Measurements from ENCODE around the gene KLK10.

The KLK10 gene

DNA sequence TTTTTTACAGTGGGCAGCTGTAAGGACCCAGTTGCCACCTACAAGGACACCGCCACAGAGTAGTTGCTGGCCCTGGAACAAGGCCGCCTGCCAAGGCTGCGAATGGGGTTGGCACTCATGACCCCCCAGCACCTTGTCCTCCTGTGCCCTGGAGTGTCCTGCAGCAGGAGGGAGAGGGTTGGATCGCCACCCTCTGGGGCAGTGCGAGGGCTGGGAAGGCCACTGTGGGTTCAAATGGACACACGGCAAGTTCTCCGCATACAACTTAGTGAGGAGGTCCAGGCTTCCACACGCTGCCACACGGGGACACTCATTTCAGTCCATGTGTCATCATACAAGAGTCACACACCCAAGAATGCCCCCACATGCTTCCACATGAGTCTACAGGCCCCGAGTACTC is 19.1 kb downstream of the KLK10 start:
- TF ChIP-seq, protein P1, sequence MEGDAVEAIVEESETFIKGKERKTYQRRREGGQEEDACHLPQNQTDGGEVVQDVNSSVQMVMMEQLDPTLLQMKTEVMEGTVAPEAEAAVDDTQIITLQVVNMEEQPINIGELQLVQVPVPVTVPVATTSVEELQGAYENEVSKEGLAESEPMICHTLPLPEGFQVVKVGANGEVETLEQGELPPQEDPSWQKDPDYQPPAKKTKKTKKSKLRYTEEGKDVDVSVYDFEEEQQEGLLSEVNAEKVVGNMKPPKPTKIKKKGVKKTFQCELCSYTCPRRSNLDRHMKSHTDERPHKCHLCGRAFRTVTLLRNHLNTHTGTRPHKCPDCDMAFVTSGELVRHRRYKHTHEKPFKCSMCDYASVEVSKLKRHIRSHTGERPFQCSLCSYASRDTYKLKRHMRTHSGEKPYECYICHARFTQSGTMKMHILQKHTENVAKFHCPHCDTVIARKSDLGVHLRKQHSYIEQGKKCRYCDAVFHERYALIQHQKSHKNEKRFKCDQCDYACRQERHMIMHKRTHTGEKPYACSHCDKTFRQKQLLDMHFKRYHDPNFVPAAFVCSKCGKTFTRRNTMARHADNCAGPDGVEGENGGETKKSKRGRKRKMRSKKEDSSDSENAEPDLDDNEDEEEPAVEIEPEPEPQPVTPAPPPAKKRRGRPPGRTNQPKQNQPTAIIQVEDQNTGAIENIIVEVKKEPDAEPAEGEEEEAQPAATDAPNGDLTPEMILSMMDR (IDR thresholded peaks at IDR 0.05): no peak

DNA sequence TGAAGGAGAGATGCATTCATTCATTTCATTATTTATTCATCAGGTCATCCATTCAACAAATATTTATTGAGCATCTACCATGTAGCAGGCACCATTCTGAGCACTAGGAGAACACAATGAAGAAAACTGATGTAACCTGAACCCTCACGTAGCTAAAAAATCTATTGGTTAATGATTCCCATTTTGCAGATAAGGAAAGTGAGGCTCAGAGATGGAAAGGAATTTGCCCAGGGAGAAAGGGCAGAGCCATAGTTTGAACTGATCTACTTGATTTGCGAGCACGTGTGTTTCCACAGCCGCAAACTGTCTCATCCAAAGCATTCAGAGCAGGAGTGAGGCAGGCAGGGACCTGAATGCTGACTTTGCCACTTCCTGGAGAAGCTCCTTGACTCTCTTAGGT is 20.8 kb downstream of the KLK10 start:
- TF ChIP-seq, protein P1 (IDR thresholded peaks at IDR 0.05): no peak

DNA sequence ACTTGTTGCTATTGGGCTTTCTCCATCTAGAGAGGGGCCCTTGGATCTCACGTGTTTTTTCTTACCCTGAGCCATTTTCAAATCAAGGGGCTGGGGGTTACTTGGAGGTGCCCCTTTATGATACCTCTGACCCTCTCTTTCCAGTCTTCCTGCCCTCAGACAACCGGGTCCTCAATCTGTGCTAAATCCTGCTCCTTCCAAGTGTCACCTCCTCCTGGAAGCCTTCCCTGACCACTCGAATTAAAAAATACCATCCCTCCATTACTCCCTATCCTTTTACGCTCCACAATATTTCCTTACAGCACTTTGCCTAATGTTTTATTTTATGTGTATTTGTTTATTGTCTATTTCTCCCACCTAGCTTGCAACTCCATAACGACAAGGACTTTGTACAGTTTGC is 21.4 kb downstream of the KLK10 start:
- TF ChIP-seq, protein P1 (IDR thresholded peaks at IDR 0.05): no peak

DNA sequence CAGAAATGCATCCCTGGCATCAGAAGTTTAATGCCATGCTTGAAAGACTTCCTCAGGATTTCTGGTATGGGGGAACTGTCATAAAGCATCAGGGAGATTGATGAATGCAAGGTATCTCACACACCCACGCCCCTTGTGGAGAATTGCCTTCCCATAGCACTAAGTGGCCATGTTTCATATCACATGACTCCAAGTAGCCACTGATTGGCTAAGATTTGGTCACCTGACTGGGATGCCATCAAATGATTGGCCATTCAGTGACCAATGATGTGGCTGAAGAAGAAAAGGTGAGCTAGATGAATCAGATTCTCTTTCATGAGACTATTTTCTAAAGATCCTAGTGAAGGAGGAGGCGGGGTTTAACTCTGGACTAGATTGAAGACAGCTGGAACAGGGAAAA is 25.4 kb downstream of the KLK10 start:
- TF ChIP-seq, protein P1 (IDR thresholded peaks at IDR 0.05): no peak

- TF ChIP-seq, protein P1 (IDR thresholded peaks at IDR 0.05): no peak
Observed at GRCh38 chr19:50992666-50993035, 26.9 kb downstream of the KLK10 start.

DNA sequence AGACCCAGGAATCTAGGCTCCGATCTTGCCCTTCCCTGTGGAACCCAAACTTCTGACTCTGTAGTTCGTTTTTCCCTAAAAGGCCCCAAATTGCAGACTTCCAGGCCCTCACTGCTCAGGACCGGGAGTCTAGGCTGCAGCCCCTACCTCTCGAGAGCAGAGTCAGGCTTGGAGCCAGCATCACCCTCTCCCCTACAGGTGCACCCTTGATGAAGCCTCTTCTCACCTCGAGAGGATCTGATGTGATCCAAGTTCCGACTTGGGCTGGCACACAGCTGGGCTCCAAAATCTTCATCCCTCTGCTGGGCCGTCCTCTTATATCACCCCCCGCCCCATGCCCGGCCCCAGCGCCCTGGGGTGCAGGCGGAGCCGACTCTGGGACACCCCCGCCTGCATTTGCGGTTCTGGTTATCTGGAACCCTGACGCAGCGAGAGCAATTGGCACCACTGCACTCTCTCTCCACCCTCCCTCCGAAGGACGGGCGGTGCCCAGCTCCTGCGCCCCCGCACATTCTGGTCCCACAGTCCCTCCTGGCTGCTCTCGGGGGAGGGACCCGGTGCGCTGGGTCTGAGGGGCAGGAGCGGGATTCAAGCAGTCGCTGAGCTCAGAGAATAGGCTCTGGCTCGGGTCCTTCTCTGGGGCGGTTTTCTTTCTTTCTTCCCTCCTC is 35.8 kb downstream of the KLK10 start, which contains the start of gene KLK7:
Gene KLK7, minus strand, starts transcription at position 293 of the 668 bp plus-strand sequence. CDS start 1,518 bp downstream, outside the sequence.
- TF ChIP-seq, protein P1 (IDR thresholded peaks at IDR 0.05): no peak

GRCh38 chr19:50982186-50982585 is 37.3 kb downstream of the KLK10 start:
- TF ChIP-seq, protein P1 (IDR thresholded peaks at IDR 0.05): no peak
